Measurements from ENCODE around the gene PDE4B. TPM values are rescaled to one million over a fixed set of nuclear protein-coding genes. Genes with fewer than 3 reads are reported as not detected.

PDE4B gene
- total RNA-seq, 2 experiments from 2014 or later: 2.4 to 3.1 TPM

DNA sequence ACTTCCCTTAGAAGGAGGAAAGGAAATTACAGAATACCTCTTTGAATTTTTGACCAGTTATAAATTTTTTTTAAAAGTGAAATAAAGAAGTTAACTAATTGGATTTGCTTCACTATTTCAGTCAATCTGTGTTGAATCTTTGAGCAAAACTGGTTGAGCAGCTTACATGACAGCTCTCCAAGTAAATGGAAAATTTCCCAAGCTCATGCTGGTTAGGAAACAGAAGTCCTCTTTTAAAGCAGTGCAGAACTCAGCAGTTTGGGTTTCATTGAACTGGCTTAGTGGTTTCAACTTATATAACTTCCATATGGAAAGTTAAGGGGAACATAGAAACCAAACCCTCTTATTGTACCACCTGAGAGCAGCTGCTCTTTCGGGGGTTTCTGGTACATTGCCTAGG, 250.5 kb downstream of the PDE4B start:
- no TSS peak for BruUV-seq (replicated peaks)
- H3K79me2 ChIP-seq (ENCODE audit: insufficient read depth, low read depth, low read length): no peaks in the 10 kb centered on the region
- no peaks in the 10 kb centered on the region for H4K20me1 ChIP-seq (ENCODE audit: insufficient read depth, low read length)
- H3K27ac ChIP-seq (ENCODE audit: low read depth, low read length, poor library complexity, severe bottlenecking): no peak overlapping the region
- CTCF ChIA-PET (ENCODE audit: unreplicated experiment): no interaction called here
- no peaks in the 10 kb centered on the region for H3K36me3 ChIP-seq (ENCODE audit: insufficient read depth, low read length)
- H3K4me2 ChIP-seq (ENCODE audit: low read length): no peak overlapping the region
- no peaks in the 10 kb centered on the region for H3K9me2 ChIP-seq (ENCODE audit: insufficient read depth, low read length)
- no peaks in the 10 kb centered on the region for H3K9me3 ChIP-seq (ENCODE audit: low read length)
- no peaks in the 10 kb centered on the region for H3K4me1 ChIP-seq (ENCODE audit: insufficient read depth, low read length, poor library complexity, severe bottlenecking)
- H2AFZ ChIP-seq (ENCODE audit: low read length): no peak overlapping the region
- no peak for DNase-seq (ENCODE audit: low spot score)
- POLR2A ChIA-PET: interaction anchor here (0.6 kb wide), 1 partner anchor 65 kb away, joined by 3 read pairs; no protein-coding TSS in a partner anchor
- intact Hi-C loops (cut with micrococcal nuclease; ENCODE audit: unreplicated experiment): no loop called here
- TF ChIP-seq, protein P1, sequence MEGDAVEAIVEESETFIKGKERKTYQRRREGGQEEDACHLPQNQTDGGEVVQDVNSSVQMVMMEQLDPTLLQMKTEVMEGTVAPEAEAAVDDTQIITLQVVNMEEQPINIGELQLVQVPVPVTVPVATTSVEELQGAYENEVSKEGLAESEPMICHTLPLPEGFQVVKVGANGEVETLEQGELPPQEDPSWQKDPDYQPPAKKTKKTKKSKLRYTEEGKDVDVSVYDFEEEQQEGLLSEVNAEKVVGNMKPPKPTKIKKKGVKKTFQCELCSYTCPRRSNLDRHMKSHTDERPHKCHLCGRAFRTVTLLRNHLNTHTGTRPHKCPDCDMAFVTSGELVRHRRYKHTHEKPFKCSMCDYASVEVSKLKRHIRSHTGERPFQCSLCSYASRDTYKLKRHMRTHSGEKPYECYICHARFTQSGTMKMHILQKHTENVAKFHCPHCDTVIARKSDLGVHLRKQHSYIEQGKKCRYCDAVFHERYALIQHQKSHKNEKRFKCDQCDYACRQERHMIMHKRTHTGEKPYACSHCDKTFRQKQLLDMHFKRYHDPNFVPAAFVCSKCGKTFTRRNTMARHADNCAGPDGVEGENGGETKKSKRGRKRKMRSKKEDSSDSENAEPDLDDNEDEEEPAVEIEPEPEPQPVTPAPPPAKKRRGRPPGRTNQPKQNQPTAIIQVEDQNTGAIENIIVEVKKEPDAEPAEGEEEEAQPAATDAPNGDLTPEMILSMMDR (conservative IDR thresholded peaks at IDR 0.05; ENCODE audit: low read length): no peak
- no peak for TF ChIP-seq EZH2phosphoT487 (IDR thresholded peaks at IDR 0.05; ENCODE audit: borderline replicate concordance, low read depth, low read length)
- H3K4me3 ChIP-seq (ENCODE audit: low read depth, low read length, poor library complexity, severe bottlenecking): no peak overlapping the region

DNA sequence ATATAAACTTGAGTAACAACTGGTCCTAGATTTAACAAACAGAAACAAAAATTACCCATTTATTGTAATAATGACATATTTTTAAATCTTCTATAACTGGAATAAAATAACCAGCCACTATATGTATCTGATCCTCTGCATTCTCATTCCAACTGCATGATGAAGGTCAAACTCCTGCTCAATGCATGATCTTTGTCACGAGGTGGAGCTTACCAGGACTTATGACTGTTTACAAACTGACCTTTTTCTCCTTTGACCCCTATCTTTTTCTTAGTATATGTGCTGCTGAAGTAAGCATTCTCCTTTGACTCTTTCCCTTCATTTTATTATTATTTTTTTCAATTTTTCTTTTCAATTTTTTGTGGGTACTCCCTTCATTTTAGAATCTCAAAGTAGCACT, 252.2 kb downstream of the PDE4B start:
- no peaks in the 10 kb centered on the region for H3K4me1 ChIP-seq (ENCODE audit: insufficient read depth, low read length, poor library complexity, severe bottlenecking)
- intact Hi-C loops (cut with micrococcal nuclease; ENCODE audit: unreplicated experiment): no loop called here
- H3K9me3 ChIP-seq (ENCODE audit: low read length): no peaks in the 10 kb centered on the region
- H3K36me3 ChIP-seq (ENCODE audit: insufficient read depth, low read length): no peaks in the 10 kb centered on the region
- H3K4me3 ChIP-seq (ENCODE audit: low read depth, low read length, poor library complexity, severe bottlenecking): no peak overlapping the region
- H3K79me2 ChIP-seq (ENCODE audit: insufficient read depth, low read depth, low read length): no peaks in the 10 kb centered on the region
- CTCF ChIA-PET (ENCODE audit: unreplicated experiment): no interaction called here
- no peak overlapping the region for H2AFZ ChIP-seq (ENCODE audit: low read length)
- BruUV-seq (replicated peaks): no TSS peak
- H3K4me2 ChIP-seq (ENCODE audit: low read length): no peak overlapping the region
- TF ChIP-seq EZH2phosphoT487 (IDR thresholded peaks at IDR 0.05; ENCODE audit: borderline replicate concordance, low read depth, low read length): no peak
- TF ChIP-seq, protein P1 (conservative IDR thresholded peaks at IDR 0.05; ENCODE audit: low read length): no peak
- no peaks in the 10 kb centered on the region for H3K9me2 ChIP-seq (ENCODE audit: insufficient read depth, low read length)
- POLR2A ChIA-PET: no interaction called here
- no peak for DNase-seq (ENCODE audit: low spot score)
- no peaks in the 10 kb centered on the region for H4K20me1 ChIP-seq (ENCODE audit: insufficient read depth, low read length)
- H3K27ac ChIP-seq (ENCODE audit: low read depth, low read length, poor library complexity, severe bottlenecking): no peak overlapping the region

DNA sequence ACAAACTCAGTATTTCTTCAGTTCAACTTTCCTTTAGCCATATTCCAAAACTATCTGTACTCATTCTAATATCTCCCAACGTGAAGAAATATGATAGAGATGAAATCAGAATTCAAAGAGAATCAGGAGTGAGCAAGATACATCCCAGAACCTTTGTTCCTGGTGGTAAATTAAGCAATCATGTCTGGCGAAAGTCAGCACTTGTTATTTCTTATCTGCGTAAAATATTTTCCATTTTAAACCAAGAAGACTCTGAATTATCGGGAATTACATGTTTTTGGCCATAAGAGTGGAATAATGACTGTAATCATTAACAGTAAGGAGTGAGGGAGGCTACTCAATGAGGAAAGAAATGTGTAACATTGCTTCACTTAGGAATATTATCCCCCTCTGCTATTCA, 253.7 kb downstream of the PDE4B start:
- no peaks in the 10 kb centered on the region for H4K20me1 ChIP-seq (ENCODE audit: insufficient read depth, low read length)
- no peak overlapping the region for H3K4me2 ChIP-seq (ENCODE audit: low read length)
- DNase-seq (ENCODE audit: low spot score): no peak
- no peaks in the 10 kb centered on the region for H3K4me1 ChIP-seq (ENCODE audit: insufficient read depth, low read length, poor library complexity, severe bottlenecking)
- ChIA-PET CTCF (ENCODE audit: unreplicated experiment) (no interaction called here), POLR2A (no interaction called here)
- no peaks in the 10 kb centered on the region for H3K9me3 ChIP-seq (ENCODE audit: low read length)
- no peak overlapping the region for H3K4me3 ChIP-seq (ENCODE audit: low read depth, low read length, poor library complexity, severe bottlenecking)
- H2AFZ ChIP-seq (ENCODE audit: low read length): no peak overlapping the region
- BruUV-seq (replicated peaks): no TSS peak
- no peaks in the 10 kb centered on the region for H3K79me2 ChIP-seq (ENCODE audit: insufficient read depth, low read depth, low read length)
- H3K9me2 ChIP-seq (ENCODE audit: insufficient read depth, low read length): no peaks in the 10 kb centered on the region
- H3K27ac ChIP-seq (ENCODE audit: low read depth, low read length, poor library complexity, severe bottlenecking): no peak overlapping the region
- intact Hi-C loops (cut with micrococcal nuclease; ENCODE audit: unreplicated experiment): no loop called here
- TF ChIP-seq, protein P1 (conservative IDR thresholded peaks at IDR 0.05; ENCODE audit: low read length): no peak
- no peak for TF ChIP-seq EZH2phosphoT487 (IDR thresholded peaks at IDR 0.05; ENCODE audit: borderline replicate concordance, low read depth, low read length)
- H3K36me3 ChIP-seq (ENCODE audit: insufficient read depth, low read length): no peaks in the 10 kb centered on the region
